CD14-positive monocyte (primary cell): ENCODE measurements around the gene SMIM38. TPM values are rescaled to one million over a fixed set of nuclear protein-coding genes. Genes with fewer than 3 reads are reported as not detected.

Experiments
- DNase-seq, 3 donors: peaks; one replicate each; pipeline ENCODE4 v3.0.0-alpha.2; 2011 to 2022
- H2AFZ ChIP-seq: 2 replicates; pipeline ENCODE4 v1.6.0; 2012; ENCODE audit warnings: mild to moderate bottlenecking, low read depth, low read length, inconsistent platforms; ENCODE audit not compliant: insufficient read depth, poor library complexity, severe bottlenecking
- H3K27ac ChIP-seq, 2 donors: 1 replicate in 1 of 2; 2 replicates in 1 of 2; pipeline ENCODE4 v1.5.1; 2012 to 2013; ENCODE audit warnings: low read length in 2 of 2, control low read depth in 1 of 2, inconsistent platforms in 1 of 2, low read depth in 1 of 2, mild to moderate bottlenecking in 1 of 2
- H3K27me3 ChIP-seq, 2 donors: one replicate each; pipeline versions ENCODE4 v1.6.0 to v1.6.1; 2011 to 2013; ENCODE audit warnings: low read length in 2 of 2; ENCODE audit not compliant: control insufficient read depth in 2 of 2, insufficient read depth in 2 of 2
- H3K36me3 ChIP-seq, 2 donors: replicated peaks in 1 of 2; 1 replicate in 1 of 2; 2 replicates in 1 of 2; pipeline versions ENCODE4 v1.5.1 to v1.6.1; 2012 to 2013; ENCODE audit warnings: low read length in 2 of 2, control low read depth in 1 of 2, inconsistent platforms in 1 of 2, mild to moderate bottlenecking in 1 of 2; ENCODE audit not compliant: insufficient read depth in 2 of 2, control insufficient read depth in 1 of 2
- H3K4me1 ChIP-seq, 2 donors: 1 replicate in 1 of 2; 2 replicates in 1 of 2; pipeline versions ENCODE4 v1.5.1 to v1.6.1; 2012 to 2013; ENCODE audit warnings: low read length in 2 of 2, control low read depth in 1 of 2, inconsistent platforms in 1 of 2, mild to moderate bottlenecking in 1 of 2, moderate library complexity in 1 of 2; ENCODE audit not compliant: insufficient read depth in 2 of 2, control insufficient read depth in 1 of 2
- H3K4me2 ChIP-seq: replicated peaks from 2 replicates; pipeline ENCODE3; 2012; ENCODE audit warnings: low read length, moderate library complexity, mild to moderate bottlenecking; ENCODE audit not compliant: poor library complexity, severe bottlenecking; ENCODE audit errors: extremely low read depth
- H3K4me3 ChIP-seq, 3 experiments: fragments of 200-600 bp in 1 of 3; sonication (generic) in 1 of 3; replicated peaks in 1 of 3; 1 replicate in 2 of 3; 2 replicates in 1 of 3; pipeline ENCODE4 v1.5.1; 2011 to 2013; ENCODE audit warnings: low read length in 3 of 3, mild to moderate bottlenecking in 3 of 3, control low read depth in 2 of 3, low read depth in 2 of 3, inconsistent platforms in 1 of 3, moderate library complexity in 1 of 3
- H3K79me2 ChIP-seq: 2 replicates; pipeline ENCODE4 v1.6.0; 2012; ENCODE audit warnings: mild to moderate bottlenecking, control low read depth, inconsistent platforms, low read length, moderate library complexity; ENCODE audit not compliant: insufficient read depth
- H3K9ac ChIP-seq: 2 replicates; pipeline ENCODE4 v1.6.0; 2017; ENCODE audit warnings: low read length, mild to moderate bottlenecking; ENCODE audit not compliant: insufficient read depth, poor library complexity, severe bottlenecking
- H3K9me3 ChIP-seq, 2 donors: replicated peaks in 1 of 2; 1 replicate in 1 of 2; 2 replicates in 1 of 2; pipeline versions ENCODE4 v1.5.1 to v1.6.1; 2012 to 2013; ENCODE audit warnings: low read length in 2 of 2, control low read depth in 1 of 2; ENCODE audit not compliant: control insufficient read depth in 1 of 2, insufficient read depth in 1 of 2
- H4K20me1 ChIP-seq: 2 replicates; pipeline ENCODE4 v1.6.0; 2012; ENCODE audit warnings: mild to moderate bottlenecking, low read length, control low read depth, moderate library complexity; ENCODE audit not compliant: insufficient read depth
- H3K27ac Mint-ChIP-seq, 7 donors: one replicate each; pipeline ENCODE4 v1.8.0; 2020; ENCODE audit warnings: mild to moderate bottlenecking in 7 of 7, mixed read lengths in 7 of 7, moderate library complexity in 6 of 7, inconsistent platforms in 2 of 7
- H3K27me3 Mint-ChIP-seq, 3 donors: one replicate each; pipeline ENCODE4 v1.8.0; 2021 to 2022; ENCODE audit warnings: low read depth in 3 of 3, mild to moderate bottlenecking in 3 of 3, mixed read lengths in 3 of 3, moderate library complexity in 3 of 3, inconsistent platforms in 1 of 3
- H3K36me3 Mint-ChIP-seq, 2 donors: one replicate each; pipeline ENCODE4 v1.8.0; 2020; ENCODE audit warnings: mixed read lengths in 2 of 2, inconsistent platforms in 1 of 2, mild to moderate bottlenecking in 1 of 2
- H3K4me1 Mint-ChIP-seq: one replicate; pipeline ENCODE4 v1.8.0; 2020; ENCODE audit warnings: mild to moderate bottlenecking, mixed read lengths
- H3K4me3 Mint-ChIP-seq, 2 donors: one replicate each; pipeline ENCODE4 v1.8.0; 2020; ENCODE audit warnings: mild to moderate bottlenecking in 2 of 2, mixed read lengths in 2 of 2, moderate library complexity in 1 of 2
- H3K9me3 Mint-ChIP-seq, 7 donors: one replicate each; pipeline ENCODE4 v1.8.0; 2020 to 2022; ENCODE audit warnings: mixed read lengths in 7 of 7, mild to moderate bottlenecking in 6 of 7, moderate library complexity in 6 of 7, inconsistent platforms in 2 of 7
- WGBS: methylation state at CpG from one replicate; pipeline ENCODE4 v1.1.5; 2013; ENCODE audit warnings: missing lambda C conversion rate; ENCODE audit not compliant: insufficient coverage; 5-methylcytosine and 5-hydroxymethylcytosine counted together
- intact Hi-C, 2 donors: fragments of 100-400 bp; cut with micrococcal nuclease; formaldehyde crosslinking; loops; one replicate each; pipeline versions ENCODE4 v1.15.0 to v1.15.1; 2023
- polyA plus RNA-seq, 3 donors: library from polyadenylated mRNA; depleted of rRNA in 1 of 3; unstranded in 2 of 3; stranded (reverse) in 1 of 3; fragments of 300-500 nt in 2 of 3; fragments of >200 nt in 1 of 3; fragmentation: Illumina TruSeq in 2 of 3; gene quantifications; 1 replicate in 2 of 3; 2 replicates in 1 of 3; pipeline ENCODE4 v1.2.3, GENCODE V29; 2012 to 2021
- TF ChIP-seq, protein P1 (sequence below): fragments of 200-600 bp; IDR thresholded peaks from one replicate; pipeline ENCODE4 v1.8.0; 2022; ENCODE audit warnings: antibody characterized with exemption, mild to moderate bottlenecking

The SMIM38 gene
- polyA plus RNA-seq, 3 donors: 0.05 TPM; not detected in 2

DNA sequence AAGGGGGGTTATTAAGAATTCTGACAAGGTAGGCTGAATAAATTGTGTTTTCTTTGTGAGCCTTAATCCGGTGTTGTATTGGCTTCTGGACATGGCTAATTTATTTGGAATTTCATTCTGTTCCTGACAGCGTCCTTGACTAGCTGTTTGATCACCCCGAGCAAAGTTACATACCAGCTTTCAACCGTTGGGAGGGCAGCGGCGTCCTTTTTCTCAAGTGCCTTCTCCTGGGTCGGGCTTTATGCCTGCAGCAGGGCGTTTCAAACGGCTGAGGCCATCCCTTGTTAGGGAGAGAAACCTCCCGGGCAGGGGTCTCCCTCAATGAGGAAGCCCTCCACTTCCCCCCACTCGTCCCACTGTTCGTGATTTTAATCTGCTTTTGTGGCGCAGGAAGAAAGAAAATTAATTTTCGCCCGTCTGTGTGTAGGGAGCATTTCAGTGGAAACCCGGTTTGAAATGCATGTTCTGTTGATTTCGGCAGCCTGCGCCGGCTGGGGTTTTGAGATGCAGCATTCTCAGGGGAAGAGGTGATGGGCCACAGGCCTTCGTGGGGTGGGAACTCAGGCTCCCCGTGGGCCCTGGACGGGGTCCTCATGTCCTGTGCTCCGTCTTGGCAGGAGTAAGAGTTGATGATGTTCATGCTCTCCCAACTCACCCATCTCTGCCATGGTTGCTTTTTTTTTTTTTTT is 2.9 kb upstream of the SMIM38 start:
- TF ChIP-seq, protein P1, sequence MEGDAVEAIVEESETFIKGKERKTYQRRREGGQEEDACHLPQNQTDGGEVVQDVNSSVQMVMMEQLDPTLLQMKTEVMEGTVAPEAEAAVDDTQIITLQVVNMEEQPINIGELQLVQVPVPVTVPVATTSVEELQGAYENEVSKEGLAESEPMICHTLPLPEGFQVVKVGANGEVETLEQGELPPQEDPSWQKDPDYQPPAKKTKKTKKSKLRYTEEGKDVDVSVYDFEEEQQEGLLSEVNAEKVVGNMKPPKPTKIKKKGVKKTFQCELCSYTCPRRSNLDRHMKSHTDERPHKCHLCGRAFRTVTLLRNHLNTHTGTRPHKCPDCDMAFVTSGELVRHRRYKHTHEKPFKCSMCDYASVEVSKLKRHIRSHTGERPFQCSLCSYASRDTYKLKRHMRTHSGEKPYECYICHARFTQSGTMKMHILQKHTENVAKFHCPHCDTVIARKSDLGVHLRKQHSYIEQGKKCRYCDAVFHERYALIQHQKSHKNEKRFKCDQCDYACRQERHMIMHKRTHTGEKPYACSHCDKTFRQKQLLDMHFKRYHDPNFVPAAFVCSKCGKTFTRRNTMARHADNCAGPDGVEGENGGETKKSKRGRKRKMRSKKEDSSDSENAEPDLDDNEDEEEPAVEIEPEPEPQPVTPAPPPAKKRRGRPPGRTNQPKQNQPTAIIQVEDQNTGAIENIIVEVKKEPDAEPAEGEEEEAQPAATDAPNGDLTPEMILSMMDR: no peak
- no peak overlapping the region for H3K4me3 ChIP-seq

DNA sequence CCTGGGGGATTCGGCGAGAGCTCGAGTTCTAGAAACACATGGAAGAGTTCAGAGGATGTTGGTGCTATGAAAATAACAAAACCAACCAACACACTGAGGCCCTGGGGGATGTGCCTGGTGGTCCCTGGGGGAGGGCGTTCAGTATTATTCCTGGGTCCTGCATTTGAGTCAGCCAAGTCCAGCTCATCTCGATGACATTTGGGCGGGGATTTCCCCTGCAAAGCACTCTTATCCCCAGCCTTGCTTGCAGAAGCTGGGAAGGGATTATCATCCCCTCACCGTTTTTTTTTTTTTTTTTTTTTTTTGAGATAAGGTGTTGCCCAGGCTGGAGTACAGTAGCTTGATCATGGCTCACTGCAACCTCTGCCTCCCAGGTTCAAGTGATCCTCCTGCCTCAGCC is 2.1 kb upstream of the SMIM38 start:
- H3K4me3 Mint-ChIP-seq: no peak overlapping the region
- Histone ChIP-seq H3K9me3 (peaks cover 4 to 11% of the 10 kb centered on the region in 2 donors), H3K4me2 (no peak overlapping the region), H3K79me2 (no peaks in the 10 kb centered on the region), H3K4me1 (no peaks in the 10 kb centered on the region), H3K9ac (no peak overlapping the region), H2AFZ (no peak overlapping the region), H3K36me3 (no peaks in the 10 kb centered on the region), H3K4me3 (no peak overlapping the region), H3K27ac (no peak overlapping the region), H3K27me3 (peaks cover 0 to 12% of the 10 kb centered on the region in 2 donors), H4K20me1 (no peaks in the 10 kb centered on the region)
- DNase-seq: no peak
- TF ChIP-seq, protein P1: no peak
- intact Hi-C loops: no loop called here
- WGBS: no CpG with 5 or more reads among the region's 7 CpGs
- no peaks in the 10 kb centered on the region for H3K4me1 Mint-ChIP-seq
- no peaks in the 10 kb centered on the region for H3K36me3 Mint-ChIP-seq
- peaks cover 2 to 12% (median 4%) of the 10 kb centered on the region in 7 donors for H3K9me3 Mint-ChIP-seq
- H3K27me3 Mint-ChIP-seq: peaks cover 9 to 29% (median 12%) of the 10 kb centered on the region in 3 donors
- H3K27ac Mint-ChIP-seq: no peak overlapping the region

More for the DNA sequence above, 2.9 kb upstream of the SMIM38 start:
- WGBS: 91% methylated on average over 10 of the region's 23 CpGs
- H3K9me3 ChIP-seq: peaks cover 10 to 19% of the 10 kb centered on the region in 2 donors
- no peaks in the 10 kb centered on the region for H3K36me3 Mint-ChIP-seq
- H2AFZ ChIP-seq: no peak overlapping the region
- no peak overlapping the region for H3K4me2 ChIP-seq
- no peak overlapping the region for H3K9ac ChIP-seq
- no peaks in the 10 kb centered on the region for H4K20me1 ChIP-seq
- intact Hi-C loops: no loop called here
- peaks cover 5 to 25% (median 7%) of the 10 kb centered on the region in 3 donors for H3K27me3 Mint-ChIP-seq
- no peaks in the 10 kb centered on the region for H3K36me3 ChIP-seq
- no peak overlapping the region for H3K4me3 Mint-ChIP-seq
- H3K27ac Mint-ChIP-seq: no peak overlapping the region
- H3K4me1 Mint-ChIP-seq: no peaks in the 10 kb centered on the region
- no peaks in the 10 kb centered on the region for H3K4me1 ChIP-seq
- H3K27me3 ChIP-seq: peaks cover 0 to 12% of the 10 kb centered on the region in 2 donors
- H3K79me2 ChIP-seq: no peaks in the 10 kb centered on the region
- no peak for DNase-seq
- no peak overlapping the region for H3K27ac ChIP-seq
- H3K9me3 Mint-ChIP-seq: peaks cover 4 to 15% (median 9%) of the 10 kb centered on the region in 7 donors
